NT2/D1 (cell line): ENCODE results near the gene SMIM7.

Experiments
- SUZ12 ChIP-seq: IDR thresholded peaks from 2 replicates; pipeline ENCODE4 v1.6.1; 2011; ENCODE audit not compliant: insufficient read length, insufficient read depth; ENCODE audit errors: extremely low read depth
- YY1 ChIP-seq: IDR thresholded peaks from 2 replicates; pipeline ENCODE4 v1.6.1; 2011; ENCODE audit not compliant: insufficient read length, insufficient read depth
- ZNF274 ChIP-seq: IDR thresholded peaks from 2 replicates; pipeline ENCODE4 v1.6.1; 2011; ENCODE audit warnings: mild to moderate bottlenecking, low read depth, low read length

DNA sequence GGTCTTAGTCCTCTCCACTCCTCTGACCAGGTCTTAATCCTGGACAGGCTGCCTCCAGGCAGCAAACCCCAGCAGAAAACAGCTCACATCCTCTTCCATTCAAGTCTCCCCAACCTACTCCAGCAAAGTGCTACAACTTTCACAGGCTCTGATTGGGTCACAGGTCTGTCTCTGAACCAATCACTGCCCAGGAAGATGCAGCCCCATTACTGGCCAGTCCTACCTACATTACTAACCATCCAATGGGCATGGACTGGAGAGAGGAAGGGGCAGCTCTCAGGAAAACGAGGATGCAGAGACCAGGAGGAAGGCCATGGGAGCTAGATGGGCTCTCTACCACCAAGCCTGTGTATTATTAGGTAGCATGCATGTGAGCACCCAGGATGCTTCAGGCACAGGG lies 44.1 kb downstream of the SMIM7 start:
- TF ChIP-seq YY1 (no peak), SUZ12 (no peak), ZNF274 (no peak)
